Renal pelvis (tissue), 4 donors: ENCODE data around the gene CD99. TPM values are rescaled to one million over a fixed set of nuclear protein-coding genes. Genes with fewer than 3 reads are reported as not detected.
"Not testable (repeated sequence)": the region's sequence is repeated elsewhere in the genome, so short reads cannot be mapped to it uniquely, and the experiment has no call there.

Experiments used
- DNase-seq: peaks from one replicate; pipeline ENCODE4 v3.0.0-alpha.2; 2013
- polyA plus RNA-seq, 3 donors: library from polyadenylated mRNA; unstranded; fragments of 120-200 nt; gene quantifications; one replicate each; pipeline ENCODE4 v1.2.1, GENCODE V29; 2013; ENCODE audit not compliant: insufficient read length in 3 of 3

CD99 gene
- polyA plus RNA-seq, 3 donors, result 130 to 209 (median 193) TPM

- no peak for DNase-seq
These were observed 70.2 kb downstream of the CD99 start for GRCh38 chrX:2761246-2761645.

- not testable (repeated sequence) for DNase-seq
These were observed 71.6 kb downstream of the CD99 start for GRCh38 chrX:2762671-2763070.

GRCh38 chrX:2764766-2765548, 73.9 kb downstream of the CD99 start:
- DNase-seq, result not testable (repeated sequence)

- DNase-seq, result no peak
These were observed 74.4 kb downstream of the CD99 start for GRCh38 chrX:2765549-2765830.

GRCh38 chrX:2766906-2767305, 75.8 kb downstream of the CD99 start:
- DNase-seq, result no peak

- DNase-seq, result no peak
These were observed 76.7 kb downstream of the CD99 start for GRCh38 chrX:2767631-2768455.

GRCh38 chrX:2769615-2770014, 78.5 kb downstream of the CD99 start:
- no peak for DNase-seq

GRCh38 chrX:2773166-2774055, 82.3 kb downstream of the CD99 start:
- not testable (repeated sequence) for DNase-seq

- DNase-seq, result no peak
These were observed 83.0 kb downstream of the CD99 start for GRCh38 chrX:2774057-2774456.

GRCh38 chrX:2774776-2775175, 83.7 kb downstream of the CD99 start:
- DNase-seq, result no peak

- DNase-seq, result not testable (repeated sequence)
These were observed 89.6 kb downstream of the CD99 start for GRCh38 chrX:2780472-2781225.

- no peak for DNase-seq
These were observed 90.1 kb downstream of the CD99 start for GRCh38 chrX:2781226-2781571.

- no peak for DNase-seq
These were observed 90.6 kb downstream of the CD99 start for GRCh38 chrX:2781698-2782097.

GRCh38 chrX:2782171-2782570, 91.1 kb downstream of the CD99 start:
- no peak for DNase-seq

- no peak for DNase-seq
These were observed 91.7 kb downstream of the CD99 start for GRCh38 chrX:2782778-2783177.

- DNase-seq, result no peak
These were observed 92.9 kb downstream of the CD99 start for GRCh38 chrX:2784026-2784425.

- DNase-seq, result no peak
These were observed 94.4 kb downstream of the CD99 start for GRCh38 chrX:2785538-2785937.

GRCh38 chrX:2788980-2789379, 97.9 kb downstream of the CD99 start:
- DNase-seq, result no peak

- no peak for DNase-seq
These were observed 98.5 kb downstream of the CD99 start for GRCh38 chrX:2789569-2789968.
